HepG2 (cell line): Measurements from ENCODE around the gene CLEC16A. TPM values are rescaled to one million over a fixed set of nuclear protein-coding genes. Genes with fewer than 3 reads are reported as not detected.

Source experiments
- ATF7 ChIP-seq, 2 experiments: fragments of 450-650 bp in 1 of 2; sonication (generic) in 1 of 2; formaldehyde crosslinking in 1 of 2; IDR thresholded peaks; 2 replicates each; pipeline versions ENCODE4 v1.4.0 to v1.6.1; 2016 to 2020; ENCODE audit warnings: antibody characterized with exemption in 1 of 2, mild to moderate bottlenecking in 1 of 2, missing genetic modification reagents in 1 of 2
- CAMTA2 ChIP-seq: sonication (generic); formaldehyde crosslinking; IDR thresholded peaks from 2 replicates; pipeline ENCODE4 v1.4.0; 2020; ENCODE audit warnings: mild to moderate bottlenecking, missing genetic modification reagents, borderline replicate concordance
- CTCF ChIP-seq: sonication (generic); formaldehyde crosslinking; IDR thresholded peaks from 2 replicates; pipeline ENCODE4 v1.5.0; 2020; ENCODE audit warnings: mild to moderate bottlenecking, missing genetic modification reagents, moderate library complexity
- PBX3 ChIP-seq: sonication (generic); formaldehyde crosslinking; IDR thresholded peaks from 2 replicates; pipeline ENCODE4 v1.8.1; 2023; ENCODE audit warnings: missing genetic modification reagents, inconsistent platforms, borderline replicate concordance
- RARG ChIP-seq: sonication (generic); formaldehyde crosslinking; IDR thresholded peaks from 2 replicates; pipeline ENCODE4 v1.4.0; 2020; ENCODE audit warnings: low read depth, mild to moderate bottlenecking, missing genetic modification reagents
- RBFOX2 ChIP-seq: fragments of 200-400 bp; formaldehyde crosslinking; IDR thresholded peaks from 2 replicates; pipeline ENCODE4 v1.6.1; 2017; ENCODE audit warnings: low read depth, mild to moderate bottlenecking, low read length
- SATB2 ChIP-seq: sonication (generic); formaldehyde crosslinking; IDR thresholded peaks from 2 replicates; pipeline ENCODE4 v1.5.0; 2020; ENCODE audit warnings: missing genetic modification reagents
- STAG1 ChIP-seq: sonication (generic); formaldehyde crosslinking; IDR thresholded peaks from 2 replicates; pipeline ENCODE4 v1.4.0; 2020; ENCODE audit warnings: missing genetic modification reagents
- ZBTB3 ChIP-seq: sonication (generic); formaldehyde crosslinking; IDR thresholded peaks from 2 replicates; pipeline ENCODE4 v1.4.0; 2020; ENCODE audit warnings: low read depth, mild to moderate bottlenecking, moderate library complexity, missing genetic modification reagents, borderline replicate concordance
- ZFP91 ChIP-seq: sonication (generic); formaldehyde crosslinking; IDR thresholded peaks from 2 replicates; pipeline ENCODE4 v1.9.0; 2022; ENCODE audit warnings: missing genetic modification reagents, mild to moderate bottlenecking, borderline replicate concordance
- ZNF883 ChIP-seq: sonication (generic); formaldehyde crosslinking; IDR thresholded peaks from 2 replicates; pipeline ENCODE4 v1.5.1; 2020; ENCODE audit warnings: mild to moderate bottlenecking, missing genetic modification reagents; ENCODE audit errors: not compliant biosample characterization
- polyA plus RNA-seq, 8 experiments: library from polyadenylated mRNA; depleted of rRNA in 3 of 8; stranded (reverse) in 7 of 8; unstranded in 1 of 8; fragments of >200 nt; fragmentation: Illumina TruSeq in 4 of 8; extraction: Trizol in 4 of 8; gene quantifications; 2 replicates each; pipeline versions ENCODE4 v1.2.1 to v1.2.3, GENCODE V29; 2011 to 2016; ENCODE audit warnings: low read depth in 4 of 8, missing spikeins in 1 of 8, mixed read lengths in 1 of 8; ENCODE audit not compliant: insufficient read depth in 1 of 8
- total RNA-seq, 5 experiments: library from RNA; depleted of rRNA; stranded (reverse); fragments of >200 nt; fragmentation: Illumina TruSeq; extraction: Trizol; gene quantifications; 2 replicates each; pipeline ENCODE4 v1.2.3, GENCODE V29; 2016; ENCODE audit warnings: low read depth in 1 of 5

Gene CLEC16A
- total and polyA plus RNA-seq, 2 of the 13 experiments (the other 11 are each of a cell fraction or from before 2014, with no cell fraction given), result 8.5 to 10.3 TPM

- peak; percentile 78 for TF ChIP-seq STAG1 (CRISPR knock-in tag)
- TF ChIP-seq RBFOX2, result no peak
- TF ChIP-seq RARG (CRISPR knock-in tag), result no peak
- TF ChIP-seq ZBTB3, result no peak
- TF ChIP-seq ZNF883 (CRISPR knock-in tag), result no peak
- no peak for TF ChIP-seq CAMTA2
- no peak for TF ChIP-seq ZFP91
- TF ChIP-seq ATF7 (IDR thresholded peaks at IDR 0.05), result peak; percentile 94
- no peak for TF ChIP-seq ATF7 (CRISPR knock-in tag; IDR thresholded peaks at IDR 0.05)
- no peak for TF ChIP-seq PBX3
- TF ChIP-seq SATB2 (CRISPR knock-in tag), result no peak
- peak; percentile 75 for TF ChIP-seq CTCF (CRISPR knock-in tag)
Observed at GRCh38 chr16:11211061-11211976, 267.0 kb downstream of the CLEC16A start (continued).
